GM19239 (cell line): ENCODE data around the gene HAUS5.
A peak's percentile ranks its signal among the peaks of the same experiment; 100 is the strongest.
"Not testable (repeated sequence)": the region's sequence is repeated elsewhere in the genome, so short reads cannot be mapped to it uniquely, and the experiment has no call there.

ENCODE experiments used
- DNase-seq: peaks from one replicate; pipeline ENCODE4 v3.0.0; 2011; ENCODE audit warnings: low spot score; ENCODE audit not compliant: insufficient read length
- FAIRE-seq: peaks from 2 replicates; lab custom pipeline; 2011; peaks lifted over from hg19 to GRCh38; lab: Jason Lieb, UNC

HAUS5 gene

GRCh38 chr19:35612559-35613321 is at the start of gene HAUS5:
TSS of gene HAUS5 (plus strand) at chr19:35612735. CDS start at chr19:35612795, 60 bp downstream.
- DNase-seq = peak; percentile 91
- peak; percentile 99 for FAIRE-seq

GRCh38 chr19:35562776-35563175 is 49.8 kb upstream of the HAUS5 start:
- no peak for FAIRE-seq
- DNase-seq = no peak

GRCh38 chr19:35563207-35563829 is 49.2 kb upstream of the HAUS5 start, which contains the start of gene ATP4A:
TSS of gene ATP4A (minus strand) at chr19:35563658. CDS start at chr19:35563629, 29 bp downstream.
- DNase-seq (no peak), FAIRE-seq (no peak)

- DNase-seq (no peak), FAIRE-seq (no peak)
These were observed 47.3 kb upstream of the HAUS5 start for GRCh38 chr19:35565016-35565856.

- no peak for FAIRE-seq
These were observed 45.8 kb upstream of the HAUS5 start for GRCh38 chr19:35566738-35567137.

GRCh38 chr19:35569281-35569781 is 43.2 kb upstream of the HAUS5 start:
- no peak for DNase-seq
- no peak for FAIRE-seq

More at GRCh38 chr19:35566738-35567137, 45.8 kb upstream of the HAUS5 start:
- no peak for DNase-seq

GRCh38 chr19:35571406-35571965 is 41.0 kb upstream of the HAUS5 start:
- FAIRE-seq = no peak
- DNase-seq = no peak

GRCh38 chr19:35577918-35578317 is 34.6 kb upstream of the HAUS5 start:
- DNase-seq (no peak), FAIRE-seq (no peak)

GRCh38 chr19:35578707-35579106 is 33.8 kb upstream of the HAUS5 start:
- no peak for FAIRE-seq
- no peak for DNase-seq

GRCh38 chr19:35582760-35583159 is 29.8 kb upstream of the HAUS5 start:
- FAIRE-seq = no peak
- no peak for DNase-seq

GRCh38 chr19:35585848-35586247 is 26.7 kb upstream of the HAUS5 start, which contains the start of gene PMIS2:
TSS of gene PMIS2 (plus strand) at chr19:35586173. CDS start at chr19:35586260, 87 bp downstream.
- FAIRE-seq = no peak
- DNase-seq = no peak

- FAIRE-seq = no peak
- DNase-seq = no peak
These were observed 25.2 kb upstream of the HAUS5 start for GRCh38 chr19:35587321-35587720.

GRCh38 chr19:35590875-35591274 is 21.7 kb upstream of the HAUS5 start:
- DNase-seq (no peak), FAIRE-seq (no peak)

GRCh38 chr19:35592226-35592625 is 20.3 kb upstream of the HAUS5 start:
- DNase-seq (peak; percentile 45), FAIRE-seq (peak; percentile 84)

GRCh38 chr19:35595026-35595425 is 17.5 kb upstream of the HAUS5 start:
- DNase-seq, FAIRE-seq: not testable (repeated sequence)

GRCh38 chr19:35595928-35596327 is 16.6 kb upstream of the HAUS5 start:
- DNase-seq = no peak
- no peak for FAIRE-seq

- peak; percentile 65 for DNase-seq
- FAIRE-seq = peak; percentile 59
These were observed 16.1 kb upstream of the HAUS5 start for GRCh38 chr19:35596366-35596999.

- FAIRE-seq (no peak), DNase-seq (no peak)
These were observed 10.6 kb upstream of the HAUS5 start for GRCh38 chr19:35601971-35602370.

GRCh38 chr19:35604436-35604835 is 8.1 kb upstream of the HAUS5 start:
- FAIRE-seq, DNase-seq: not testable (repeated sequence)
